Naive thymus-derived CD4-positive, alpha-beta T cell (primary cell): ENCODE results near the gene OR10A4. TPM values are rescaled to one million over a fixed set of nuclear protein-coding genes. Genes with fewer than 3 reads are reported as not detected.
"Not testable (repeated sequence)": the region's sequence is repeated elsewhere in the genome, so short reads cannot be mapped to it uniquely, and the experiment has no call there.

Experiments
- ATAC-seq: fragments of 150-1000 bp; cut with Tn5 transposase; 2 replicates; pipeline ENCODE4 v1.10.0; 2021; ENCODE audit warnings: mild to moderate bottlenecking, moderate library complexity
- CTCF ChIA-PET: fragments of 350-600 bp; sonication (Branson Sonifier 250); formaldehyde crosslinking; loops from one replicate; lab custom pipeline; 2021; ENCODE audit warnings: antibody characterized with exemption; lab: Charles Lee
- POLR2A ChIA-PET: fragments of 350-600 bp; sonication (Branson Sonifier 250); formaldehyde crosslinking; loops from one replicate; lab custom pipeline; 2021; ENCODE audit warnings: antibody characterized with exemption, inconsistent platforms; lab: Charles Lee
- DNase-seq, 9 donors: peaks; one replicate each; pipeline versions ENCODE4 v3.0.0 to v3.0.0-alpha.2; 2020 to 2022; ENCODE audit warnings: mixed read lengths in 1 of 9
- H3K27ac ChIP-seq: one replicate; pipeline ENCODE4 v1.7.0; 2013; ENCODE audit warnings: mild to moderate bottlenecking, low read depth, low read length, moderate library complexity
- H3K27me3 ChIP-seq, 2 donors: one replicate each; pipeline ENCODE4 v1.7.0; 2013; ENCODE audit warnings: low read length in 2 of 2, mild to moderate bottlenecking in 2 of 2, moderate library complexity in 2 of 2; ENCODE audit not compliant: control insufficient read depth in 2 of 2, insufficient read depth in 2 of 2
- H3K36me3 ChIP-seq, 3 experiments: 1 replicate in 2 of 3; 2 replicates in 1 of 3; pipeline ENCODE4 v1.7.0; 2013; ENCODE audit warnings: low read length in 3 of 3, mild to moderate bottlenecking in 3 of 3, moderate library complexity in 1 of 3; ENCODE audit not compliant: insufficient read depth in 3 of 3, control insufficient read depth in 2 of 3
- H3K4me1 ChIP-seq, 2 donors: one replicate each; pipeline ENCODE4 v1.7.0; 2013; ENCODE audit warnings: low read length in 2 of 2, mild to moderate bottlenecking in 2 of 2, moderate library complexity in 1 of 2; ENCODE audit not compliant: control insufficient read depth in 2 of 2, insufficient read depth in 2 of 2
- H3K4me3 ChIP-seq: 2 replicates; pipeline ENCODE4 v1.7.0; 2013; ENCODE audit warnings: mild to moderate bottlenecking, low read length
- H3K9me3 ChIP-seq, 3 experiments: 1 replicate in 2 of 3; 2 replicates in 1 of 3; pipeline ENCODE4 v1.7.0; 2013; ENCODE audit warnings: low read length in 3 of 3; ENCODE audit not compliant: control insufficient read depth in 2 of 3
- H3K27ac Mint-ChIP-seq, 9 donors: one replicate each; pipeline ENCODE4 v1.8.0; 2020 to 2022; ENCODE audit warnings: mixed read lengths in 9 of 9, mild to moderate bottlenecking in 8 of 9, moderate library complexity in 5 of 9, inconsistent platforms in 2 of 9
- H3K27me3 Mint-ChIP-seq, 5 donors: one replicate each; pipeline ENCODE4 v1.8.0; 2021 to 2022; ENCODE audit warnings: mixed read lengths in 5 of 5, mild to moderate bottlenecking in 1 of 5
- H3K36me3 Mint-ChIP-seq, 5 donors: one replicate each; pipeline ENCODE4 v1.8.0; 2020 to 2022; ENCODE audit warnings: mixed read lengths in 5 of 5, mild to moderate bottlenecking in 3 of 5, inconsistent platforms in 1 of 5
- H3K4me1 Mint-ChIP-seq, 7 donors: one replicate each; pipeline ENCODE4 v1.8.0; 2020 to 2022; ENCODE audit warnings: mixed read lengths in 7 of 7, mild to moderate bottlenecking in 3 of 7, inconsistent platforms in 1 of 7
- H3K4me3 Mint-ChIP-seq, 10 donors: one replicate each; pipeline ENCODE4 v1.8.0; 2020 to 2022; ENCODE audit warnings: mild to moderate bottlenecking in 10 of 10, mixed read lengths in 10 of 10, moderate library complexity in 6 of 10, inconsistent platforms in 2 of 10
- H3K9me3 Mint-ChIP-seq, 11 donors: one replicate each; pipeline ENCODE4 v1.8.0; 2020 to 2022; ENCODE audit warnings: mixed read lengths in 11 of 11, mild to moderate bottlenecking in 4 of 11, inconsistent platforms in 1 of 11, moderate library complexity in 1 of 11
- intact Hi-C, 2 donors: fragments of 100-400 bp; cut with micrococcal nuclease; formaldehyde crosslinking; loops; one replicate each; pipeline ENCODE4 v1.15.1; 2023
- polyA plus RNA-seq, 2 donors: library from polyadenylated mRNA; unstranded; fragments of 300-500 nt; fragmentation: Illumina TruSeq; gene quantifications; one replicate each; pipeline ENCODE4 v1.2.3, GENCODE V29; 2021
- total RNA-seq, 6 experiments: library from RNA in 5 of 6; stranded (reverse) in 5 of 6; gene quantifications; 1 replicate in 5 of 6; 2 replicates in 1 of 6; pipeline ENCODE4 v1.2.3 and lab custom pipeline; 2021 to 2026

OR10A4 gene
- total and polyA plus RNA-seq, 7 experiments from 2014 or later: not detected

DNA sequence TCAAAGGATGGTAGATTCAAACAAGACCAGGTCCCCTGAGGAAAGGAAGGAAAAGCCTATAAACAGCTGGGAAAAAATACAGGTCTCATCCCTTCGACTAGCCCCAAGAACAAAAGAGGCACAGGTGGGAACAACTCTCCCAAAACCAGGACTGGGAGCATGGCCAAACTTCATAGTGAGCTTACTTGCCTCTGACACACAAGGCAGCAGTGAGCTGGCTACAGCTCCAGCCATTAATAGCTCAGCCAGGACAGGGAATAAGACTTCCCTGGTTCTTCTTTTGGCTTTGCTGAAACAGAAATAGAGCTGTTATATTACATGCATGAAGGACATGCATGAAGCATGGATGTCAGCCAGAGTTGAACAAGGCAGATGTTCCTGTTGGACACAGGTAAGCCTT lies 13.5 kb upstream of the OR10A4 start, which contains the start of gene OR10A2:
Gene OR10A2, plus strand, starts transcription at position 97 of the 400 bp plus-strand sequence. CDS start 6,698 bp downstream, outside the sequence.
- H3K27ac Mint-ChIP-seq: no peak within 1 kb of the TSS
- Histone ChIP-seq H3K4me1 (no peaks in the 10 kb centered on the region), H3K4me3 (no peak within 1 kb of the TSS), H3K9me3 (no peaks in the 10 kb centered on the region), H3K27me3 (peaks cover 0 to 4% of the 10 kb centered on the region in 2 donors), H3K36me3 (no peaks in the 10 kb centered on the region), H3K27ac (no peak within 1 kb of the TSS)
- H3K9me3 Mint-ChIP-seq: peaks cover 2 to 15% (median 7%) of the 10 kb centered on the region in 11 donors
- intact Hi-C loops: no loop called here
- peaks cover 8 to 21% (median 17%) of the 10 kb centered on the region in 5 donors for H3K27me3 Mint-ChIP-seq
- no peak for DNase-seq
- H3K4me3 Mint-ChIP-seq: no peak within 1 kb of the TSS
- H3K36me3 Mint-ChIP-seq: peaks cover 0 to 10% (median 5%) of the 10 kb centered on the region in 5 donors
- ChIA-PET POLR2A (no interaction called here), CTCF (no interaction called here)
- no peaks in the 10 kb centered on the region for H3K4me1 Mint-ChIP-seq
- ATAC-seq: no peak

- CTCF ChIA-PET: interaction anchor here (0.8 kb wide), 1 partner anchor 9 kb away, joined by 4 read pairs; no protein-coding TSS in a partner anchor
- no peaks in the 10 kb centered on the region for H3K4me1 Mint-ChIP-seq
- intact Hi-C loops: no loop called here
Observed at GRCh38 chr11:6864438-6864837, 12.0 kb upstream of the OR10A4 start.

GRCh38 chr11:6871278-6871677 lies 5.1 kb upstream of the OR10A4 start:
- Histone ChIP-seq H3K4me1 (no peaks in the 10 kb centered on the region), H3K27ac (no peak overlapping the region), H3K36me3 (no peaks in the 10 kb centered on the region), H3K27me3 (peaks cover 0 to 7% of the 10 kb centered on the region in 2 donors), H3K4me3 (no peak overlapping the region), H3K9me3 (no peaks in the 10 kb centered on the region)
- Mint-ChIP-seq H3K27me3 (peaks cover 6 to 29% (median 12%) of the 10 kb centered on the region in 5 donors), H3K27ac (no peak overlapping the region), H3K36me3 (no peaks in the 10 kb centered on the region), H3K9me3 (no peaks in the 10 kb centered on the region), H3K4me1 (no peaks in the 10 kb centered on the region), H3K4me3 (no peak overlapping the region)
- no peak for ATAC-seq
- DNase-seq: no peak
- POLR2A ChIA-PET: no interaction called here
- CTCF ChIA-PET: no interaction called here
- intact Hi-C loops: no loop called here

More at GRCh38 chr11:6864438-6864837, 12.0 kb upstream of the OR10A4 start:
- Histone ChIP-seq H3K36me3 (no peaks in the 10 kb centered on the region), H3K4me1 (no peaks in the 10 kb centered on the region), H3K27ac (no peak overlapping the region), H3K9me3 (no peaks in the 10 kb centered on the region), H3K27me3 (peaks cover 0 to 4% of the 10 kb centered on the region in 2 donors), H3K4me3 (no peak overlapping the region)
- POLR2A ChIA-PET: no interaction called here
- Mint-ChIP-seq H3K36me3 (peaks cover 0 to 9% (median 5%) of the 10 kb centered on the region in 5 donors), H3K27ac (no peak overlapping the region), H3K27me3 (peaks cover 8 to 19% (median 18%) of the 10 kb centered on the region in 5 donors), H3K4me3 (no peak overlapping the region), H3K9me3 (peaks cover 1 to 12% (median 5%) of the 10 kb centered on the region in 11 donors)
- no peak for ATAC-seq
- no peak for DNase-seq

DNA sequence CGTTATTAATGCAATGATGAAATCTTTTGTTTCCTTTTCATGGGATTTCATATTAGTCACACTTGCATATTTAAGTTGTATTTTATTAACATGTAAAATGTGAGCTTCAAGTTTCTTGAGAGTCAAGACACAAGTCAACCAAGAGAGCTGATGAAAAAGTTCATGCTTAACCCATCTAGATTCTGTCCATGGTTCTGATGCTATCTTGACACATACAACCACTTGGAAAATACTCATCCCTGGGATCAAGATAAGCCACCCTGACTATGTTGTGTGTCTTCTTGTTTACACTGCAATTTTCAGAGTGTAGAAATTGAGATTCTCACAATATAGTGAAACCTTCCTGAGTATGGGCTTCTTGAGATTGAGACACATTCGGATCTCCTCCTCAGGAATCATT lies 664 bp upstream of the OR10A4 start:
- CTCF ChIA-PET: no interaction called here
- H3K27me3 ChIP-seq: peaks cover 0 to 3% of the 10 kb centered on the region in 2 donors
- H3K9me3 Mint-ChIP-seq: peaks cover 0 to 4% (median 0%) of the 10 kb centered on the region in 11 donors
- H3K4me3 Mint-ChIP-seq: no peak overlapping the region
- intact Hi-C loops: no loop called here
- no peaks in the 10 kb centered on the region for H3K36me3 Mint-ChIP-seq
- ATAC-seq: no peak
- no peak overlapping the region for H3K4me3 ChIP-seq
- DNase-seq: no peak
- POLR2A ChIA-PET: no interaction called here
- H3K36me3 ChIP-seq: no peaks in the 10 kb centered on the region
- no peaks in the 10 kb centered on the region for H3K9me3 ChIP-seq
- H3K27ac Mint-ChIP-seq: no peak overlapping the region
- no peaks in the 10 kb centered on the region for H3K4me1 ChIP-seq
- peaks cover 5 to 40% (median 24%) of the 10 kb centered on the region in 5 donors for H3K27me3 Mint-ChIP-seq
- H3K4me1 Mint-ChIP-seq: no peaks in the 10 kb centered on the region
- H3K27ac ChIP-seq: no peak overlapping the region

GRCh38 chr11:6876914-6877313 lies 489 bp downstream of the OR10A4 start:
- no peak overlapping the region for H3K27ac ChIP-seq
- ATAC-seq: no peak
- Mint-ChIP-seq H3K27me3 (peaks cover 4 to 45% (median 28%) of the 10 kb centered on the region in 5 donors), H3K4me1 (no peaks in the 10 kb centered on the region), H3K4me3 (no peak overlapping the region), H3K9me3 (peaks cover 0 to 4% (median 0%) of the 10 kb centered on the region in 11 donors), H3K27ac (no peak overlapping the region), H3K36me3 (no peaks in the 10 kb centered on the region)
- CTCF ChIA-PET: no interaction called here
- H3K4me3 ChIP-seq: no peak overlapping the region
- intact Hi-C loops: no loop called here
- peaks cover 0 to 3% of the 10 kb centered on the region in 2 donors for H3K27me3 ChIP-seq
- no peak for DNase-seq
- no peaks in the 10 kb centered on the region for H3K4me1 ChIP-seq
- no peaks in the 10 kb centered on the region for H3K9me3 ChIP-seq
- H3K36me3 ChIP-seq: no peaks in the 10 kb centered on the region
- POLR2A ChIA-PET: no interaction called here

DNA sequence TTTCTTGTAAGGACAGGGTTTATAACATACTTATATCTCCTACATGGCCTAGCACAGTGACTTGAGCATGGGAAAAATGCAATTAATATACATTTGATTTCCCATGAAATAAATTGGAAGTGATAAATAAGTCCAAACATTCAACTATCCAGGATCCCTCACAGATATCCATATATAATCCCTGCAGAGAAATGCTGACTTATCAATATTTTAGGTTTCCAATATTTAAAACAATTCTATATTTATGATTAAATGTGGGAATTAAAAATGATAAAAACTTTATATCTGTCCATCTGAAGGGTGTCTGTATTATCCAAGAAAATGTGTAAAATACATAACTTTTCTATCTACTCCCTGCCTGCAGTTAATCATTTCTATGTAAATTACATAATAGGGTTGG lies 6.3 kb downstream of the OR10A4 start:
- H3K4me3 Mint-ChIP-seq: no peak overlapping the region
- intact Hi-C loops: no loop called here
- POLR2A ChIA-PET: no interaction called here
- CTCF ChIA-PET: no interaction called here
- Histone ChIP-seq H3K4me3 (no peak overlapping the region), H3K27ac (no peak overlapping the region), H3K4me1 (no peaks in the 10 kb centered on the region), H3K9me3 (no peaks in the 10 kb centered on the region), H3K36me3 (no peaks in the 10 kb centered on the region), H3K27me3 (no peaks in the 10 kb centered on the region)
- H3K9me3 Mint-ChIP-seq: peaks cover 0 to 7% (median 0%) of the 10 kb centered on the region in 11 donors
- no peak overlapping the region for H3K27ac Mint-ChIP-seq
- H3K27me3 Mint-ChIP-seq: peaks cover 10 to 37% (median 29%) of the 10 kb centered on the region in 5 donors
- no peaks in the 10 kb centered on the region for H3K4me1 Mint-ChIP-seq
- DNase-seq (no peak), ATAC-seq (no peak)
- H3K36me3 Mint-ChIP-seq: no peaks in the 10 kb centered on the region

DNA sequence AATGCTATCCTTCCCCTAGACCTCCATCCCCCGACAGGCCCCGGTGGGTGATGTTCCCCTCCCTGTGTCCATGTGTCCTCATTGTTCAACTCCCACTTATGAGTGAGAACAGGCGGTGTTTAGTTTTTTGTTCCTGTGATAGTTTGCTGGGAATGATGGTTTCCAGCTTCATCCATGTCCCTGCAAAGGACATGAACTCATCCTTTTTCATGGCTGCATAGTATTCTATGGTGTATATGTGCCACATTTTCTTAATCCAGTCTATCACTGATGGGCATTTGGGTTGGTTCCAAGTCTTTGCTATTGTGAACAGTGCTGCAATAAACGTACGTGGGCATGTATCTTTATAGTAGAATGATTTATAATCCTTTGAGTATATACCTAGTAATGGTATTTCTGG lies 11.3 kb downstream of the OR10A4 start:
- H3K36me3 Mint-ChIP-seq, H3K4me1 ChIP-seq, H3K27ac ChIP-seq, ATAC-seq, POLR2A ChIA-PET, H3K4me1 Mint-ChIP-seq, H3K4me3 Mint-ChIP-seq, H3K9me3 ChIP-seq, H3K36me3 ChIP-seq, H3K4me3 ChIP-seq, DNase-seq, intact Hi-C loops, H3K27ac Mint-ChIP-seq, H3K27me3 ChIP-seq, CTCF ChIA-PET: not testable (repeated sequence)
- H3K27me3 Mint-ChIP-seq: peaks cover 24 to 31% (median 30%) of the 10 kb centered on the region in 5 donors
- H3K9me3 Mint-ChIP-seq: peaks cover 0 to 12% (median 1%) of the 10 kb centered on the region in 11 donors
